Neural progenitor cell (in vitro differentiated cells): Measurements from ENCODE around the gene SBF1.

Source experiments
- EZH2 ChIP-seq: fragments of 200-600 bp; sonication (generic); IDR thresholded peaks from 2 replicates; pipeline ENCODE4 v1.6.1; 2017; ENCODE audit warnings: antibody characterized with exemption, mild to moderate bottlenecking, moderate library complexity
- EZH2phosphoT487 ChIP-seq: fragments of 200-600 bp; sonication (generic); IDR thresholded peaks from 2 replicates; pipeline ENCODE4 v1.6.1; 2017; ENCODE audit warnings: antibody characterized with exemption
- TF ChIP-seq, protein P1 (sequence below): fragments of 200-600 bp; sonication (generic); IDR thresholded peaks from 2 replicates; pipeline ENCODE4 v1.5.1; 2017; ENCODE audit warnings: antibody characterized with exemption, mild to moderate bottlenecking

DNA sequence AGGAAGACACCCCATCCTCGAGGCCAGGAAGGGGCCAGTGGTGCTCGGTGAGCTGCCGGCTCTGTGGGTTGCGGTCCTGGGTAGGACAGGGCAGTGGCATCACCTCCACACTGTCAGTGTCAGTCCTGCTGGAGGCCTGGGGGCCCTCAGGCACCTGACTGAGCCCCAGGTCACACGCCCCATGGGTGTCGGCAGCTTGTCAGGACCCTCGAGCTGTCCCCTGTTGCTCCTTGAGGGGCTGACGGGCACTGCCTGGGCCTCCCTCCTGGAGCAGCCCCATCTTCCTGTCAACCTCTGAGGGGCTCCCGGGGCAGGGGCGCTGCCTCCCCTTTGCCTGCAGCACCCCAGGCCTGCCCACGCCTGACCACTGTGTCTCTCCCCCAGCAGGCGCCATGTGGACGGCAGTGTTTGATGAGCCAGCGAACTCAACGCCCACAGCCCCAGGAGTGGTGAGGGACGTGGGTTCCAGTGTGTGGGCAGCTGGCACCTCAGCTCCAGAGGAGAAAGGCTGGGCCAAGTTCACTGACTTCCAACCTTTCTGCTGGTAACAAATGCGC is 35.4 kb downstream of the SBF1 start:
- TF ChIP-seq, protein P1, sequence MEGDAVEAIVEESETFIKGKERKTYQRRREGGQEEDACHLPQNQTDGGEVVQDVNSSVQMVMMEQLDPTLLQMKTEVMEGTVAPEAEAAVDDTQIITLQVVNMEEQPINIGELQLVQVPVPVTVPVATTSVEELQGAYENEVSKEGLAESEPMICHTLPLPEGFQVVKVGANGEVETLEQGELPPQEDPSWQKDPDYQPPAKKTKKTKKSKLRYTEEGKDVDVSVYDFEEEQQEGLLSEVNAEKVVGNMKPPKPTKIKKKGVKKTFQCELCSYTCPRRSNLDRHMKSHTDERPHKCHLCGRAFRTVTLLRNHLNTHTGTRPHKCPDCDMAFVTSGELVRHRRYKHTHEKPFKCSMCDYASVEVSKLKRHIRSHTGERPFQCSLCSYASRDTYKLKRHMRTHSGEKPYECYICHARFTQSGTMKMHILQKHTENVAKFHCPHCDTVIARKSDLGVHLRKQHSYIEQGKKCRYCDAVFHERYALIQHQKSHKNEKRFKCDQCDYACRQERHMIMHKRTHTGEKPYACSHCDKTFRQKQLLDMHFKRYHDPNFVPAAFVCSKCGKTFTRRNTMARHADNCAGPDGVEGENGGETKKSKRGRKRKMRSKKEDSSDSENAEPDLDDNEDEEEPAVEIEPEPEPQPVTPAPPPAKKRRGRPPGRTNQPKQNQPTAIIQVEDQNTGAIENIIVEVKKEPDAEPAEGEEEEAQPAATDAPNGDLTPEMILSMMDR = no peak
- TF ChIP-seq EZH2phosphoT487 = no peak
- TF ChIP-seq EZH2 = no peak
